Measurements from ENCODE around the gene SCD5. TPM values are rescaled to one million over a fixed set of nuclear protein-coding genes. Genes with fewer than 3 reads are reported as not detected.

Gene SCD5
- total RNA-seq, 2 donors from 2014 or later = 7.3 to 18.5 TPM

- H3K27ac ChIP-seq = no peak overlapping the region
- no peak for TF ChIP-seq CTCF (IDR thresholded peaks at IDR 0.05)
- DNase-seq (ENCODE audit: low spot score) = no peak
Observed at GRCh38 chr4:82712561-82712960, 86.0 kb downstream of the SCD5 start.

DNA sequence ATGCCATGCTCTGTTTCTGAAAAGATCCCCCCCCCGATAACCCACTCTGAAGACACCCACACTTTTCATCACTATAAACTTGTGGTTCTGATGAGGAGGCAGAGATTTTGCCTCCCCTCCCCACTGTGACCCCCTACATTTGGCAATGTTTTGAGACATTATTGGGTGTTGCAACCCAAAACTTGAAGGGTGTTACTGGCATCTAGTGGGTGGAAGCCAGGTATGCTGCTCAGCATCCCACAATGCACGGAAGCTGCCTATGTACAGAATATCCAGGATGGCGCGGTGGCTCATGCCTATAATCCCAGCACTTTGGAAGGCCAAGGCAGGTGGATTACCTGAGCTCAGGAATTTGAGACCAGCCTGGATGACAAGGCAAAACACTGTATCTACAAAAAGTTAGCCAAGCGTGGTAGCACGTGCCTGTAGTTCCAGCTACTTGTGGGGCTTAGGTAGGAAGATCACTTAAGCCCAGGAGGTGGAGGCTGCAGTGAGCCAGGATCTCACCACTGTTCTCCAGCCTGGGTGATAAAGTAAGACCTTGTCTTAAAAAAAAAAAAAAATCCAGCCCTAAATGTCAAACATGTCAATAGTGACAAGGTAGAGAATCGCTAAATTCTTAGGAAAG, 87.3 kb downstream of the SCD5 start:
- no peaks in the 10 kb centered on the region for H3K27me3 ChIP-seq (replicated peaks; ENCODE audit: insufficient read depth)
- no peaks in the 10 kb centered on the region for H3K36me3 ChIP-seq
- no peak overlapping the region for H3K4me3 ChIP-seq
- no peaks in the 10 kb centered on the region for H3K9me3 ChIP-seq
- no peaks in the 10 kb centered on the region for H3K4me1 ChIP-seq (ENCODE audit: control insufficient read depth in 1 of 2, low read depth in 2 of 2)
- DNase-seq (ENCODE audit: low spot score) (no peak), ATAC-seq (ENCODE audit: insufficient number of reproducible peaks, low FRiP score, low read depth) (no peak)
- no peak for TF ChIP-seq CTCF (IDR thresholded peaks at IDR 0.05)
- H3K27ac ChIP-seq = no peak overlapping the region

More at GRCh38 chr4:82712561-82712960, 86.0 kb downstream of the SCD5 start:
- no peak for ATAC-seq (ENCODE audit: insufficient number of reproducible peaks, low FRiP score, low read depth)
- no peaks in the 10 kb centered on the region for H3K36me3 ChIP-seq
- no peaks in the 10 kb centered on the region for H3K4me1 ChIP-seq (ENCODE audit: control insufficient read depth in 1 of 2, low read depth in 2 of 2)
- no peak overlapping the region for H3K4me3 ChIP-seq
- no peaks in the 10 kb centered on the region for H3K27me3 ChIP-seq (replicated peaks; ENCODE audit: insufficient read depth)
- no peaks in the 10 kb centered on the region for H3K9me3 ChIP-seq

DNA sequence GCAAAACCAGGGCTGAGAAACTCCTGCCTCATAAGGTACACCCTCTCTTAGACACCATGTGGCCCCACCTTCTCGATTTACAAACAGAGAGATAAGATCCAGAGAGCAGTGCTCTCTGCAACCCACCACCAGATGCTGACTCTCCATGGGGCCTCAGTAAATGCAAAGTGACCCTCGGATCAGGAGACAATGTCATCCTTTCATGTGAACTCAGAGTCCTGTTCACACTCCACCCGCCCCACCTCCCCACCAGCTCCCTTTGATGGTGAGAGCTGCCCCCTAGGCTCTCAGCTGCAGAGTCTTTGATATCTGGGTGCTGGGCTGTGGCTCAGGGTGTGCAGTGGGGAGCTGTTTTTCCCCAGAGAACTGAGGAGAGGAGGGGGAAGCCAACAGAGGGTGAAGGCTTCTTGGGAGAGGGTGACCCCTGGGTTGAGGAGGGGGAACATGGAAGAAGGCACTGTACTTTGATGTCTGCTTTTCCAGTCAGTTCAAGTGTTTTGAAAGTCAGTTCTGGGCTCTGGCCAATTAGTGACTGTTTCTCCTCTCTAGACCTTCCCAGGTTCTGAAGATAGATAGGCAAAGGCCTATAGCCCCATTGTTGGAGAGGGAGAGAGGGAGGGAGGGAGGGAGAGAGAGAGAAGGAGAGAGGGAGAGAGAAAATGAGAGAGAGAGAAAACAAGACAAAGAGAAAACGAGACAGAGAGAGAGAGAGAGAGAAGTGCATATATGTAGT, 88.2 kb downstream of the SCD5 start:
- Histone ChIP-seq H3K27ac (no peak overlapping the region), H3K4me3 (no peak overlapping the region), H3K4me1 (ENCODE audit: control insufficient read depth in 1 of 2, low read depth in 2 of 2) (no peaks in the 10 kb centered on the region), H3K36me3 (no peaks in the 10 kb centered on the region), H3K27me3 (replicated peaks; ENCODE audit: insufficient read depth) (no peaks in the 10 kb centered on the region), H3K9me3 (no peaks in the 10 kb centered on the region)
- no peak for TF ChIP-seq CTCF (IDR thresholded peaks at IDR 0.05)
- DNase-seq (ENCODE audit: low spot score) = no peak
- ATAC-seq (ENCODE audit: insufficient number of reproducible peaks, low FRiP score, low read depth) = no peak

- H3K36me3 ChIP-seq = no peaks in the 10 kb centered on the region
Observed at GRCh38 chr4:82708982-82709381, 89.6 kb downstream of the SCD5 start.

More at GRCh38 chr4:82708982-82709381, 89.6 kb downstream of the SCD5 start:
- Histone ChIP-seq H3K9me3 (no peaks in the 10 kb centered on the region), H3K27me3 (replicated peaks; ENCODE audit: insufficient read depth) (no peaks in the 10 kb centered on the region), H3K4me1 (ENCODE audit: control insufficient read depth in 1 of 2, low read depth in 2 of 2) (no peaks in the 10 kb centered on the region), H3K4me3 (no peak overlapping the region), H3K27ac (no peak overlapping the region)
- no peak for DNase-seq (ENCODE audit: low spot score)
- TF ChIP-seq CTCF (IDR thresholded peaks at IDR 0.05) = no peak
- ATAC-seq (ENCODE audit: insufficient number of reproducible peaks, low FRiP score, low read depth) = no peak

All from thoracic aorta (tissue), 2 donors.